ENCODE measurements around the gene GALNT12. TPM values are rescaled to one million over a fixed set of nuclear protein-coding genes. Genes with fewer than 3 reads are reported as not detected.
A peak's percentile ranks its signal among the peaks of the same experiment; 100 is the strongest.

Gene GALNT12
- total RNA-seq, 1 donor from 2014 or later, result 1.4 TPM

- no peak for DNase-seq (ENCODE audit: low spot score)
Measured at GRCh38 chr9:98855592-98855991, 48.1 kb downstream of the GALNT12 start.

GRCh38 chr9:98856982-98857381 is 49.5 kb downstream of the GALNT12 start:
- DNase-seq (ENCODE audit: low spot score), result peak; percentile 1

- DNase-seq (ENCODE audit: low spot score), result peak; percentile 33
Measured at GRCh38 chr9:98859941-98860340, 52.5 kb downstream of the GALNT12 start.

DNA sequence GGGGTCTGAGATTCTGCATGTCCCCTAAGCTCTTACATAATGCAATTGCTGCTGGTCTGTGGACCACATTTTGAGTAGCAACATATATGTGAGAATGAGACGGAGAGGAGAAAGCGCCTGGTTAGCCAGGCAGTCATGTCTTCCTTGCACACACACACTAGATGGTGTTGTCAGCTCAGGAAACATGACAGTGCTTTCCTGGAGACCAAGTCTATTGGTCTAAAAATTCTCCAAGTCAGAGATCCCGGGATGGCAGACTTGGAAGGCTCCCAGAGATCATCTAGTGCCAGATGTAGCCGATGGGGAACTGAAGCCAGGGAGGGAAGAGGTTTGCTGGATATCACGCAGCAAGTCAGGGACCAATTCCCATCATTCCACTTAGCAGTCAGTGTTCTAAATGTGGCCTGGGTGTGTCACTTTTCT is 53.4 kb downstream of the GALNT12 start:
- DNase-seq (ENCODE audit: low spot score), result peak; percentile 89

GRCh38 chr9:98861781-98862504 is 54.5 kb downstream of the GALNT12 start:
- DNase-seq (ENCODE audit: low spot score), result peak; percentile 47

GRCh38 chr9:98862936-98863335 is 55.5 kb downstream of the GALNT12 start:
- DNase-seq (ENCODE audit: low spot score), result peak; percentile 47

DNA sequence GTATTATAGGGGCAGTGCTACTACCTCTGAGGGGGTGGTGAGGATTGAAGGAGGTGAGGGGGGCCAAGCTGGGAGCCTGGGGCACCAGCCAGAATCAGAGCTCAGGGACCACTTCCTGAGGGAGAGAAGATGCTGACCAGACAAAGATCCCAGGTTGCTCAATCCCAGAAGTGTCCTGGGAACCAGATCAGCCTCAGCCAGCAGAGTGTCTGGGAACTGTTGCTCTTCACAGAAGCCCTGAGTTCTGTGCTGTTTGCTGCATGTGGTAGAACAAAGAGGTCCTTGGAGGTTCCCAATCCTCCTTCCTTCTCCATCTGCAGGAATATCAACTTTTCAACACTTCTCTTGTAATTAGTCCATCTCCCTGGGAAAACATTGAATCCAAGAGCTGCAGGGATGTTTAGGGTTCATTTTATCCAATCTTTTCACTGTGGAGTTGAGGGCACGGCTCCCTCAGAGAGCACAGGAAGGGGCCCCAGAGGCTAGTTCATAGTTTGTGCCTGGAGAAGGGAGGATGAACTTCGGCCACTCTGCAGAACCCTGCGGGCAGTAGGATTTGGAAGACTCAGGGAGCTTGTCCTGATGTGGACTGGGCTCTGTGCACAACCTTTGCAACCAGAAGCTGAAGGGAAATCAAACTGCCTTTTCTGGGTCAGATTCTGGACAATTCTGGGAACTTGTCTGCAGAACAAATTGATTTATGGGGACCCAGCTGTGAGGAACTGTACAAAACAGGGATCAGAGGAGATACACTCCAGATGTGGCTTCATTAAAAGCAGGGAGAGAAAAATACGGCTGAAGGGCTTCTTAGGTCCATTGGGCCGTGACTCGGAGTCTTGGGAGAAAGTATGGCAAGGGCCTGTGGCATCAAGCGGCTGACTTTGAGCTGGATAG is 57.1 kb downstream of the GALNT12 start:
- peak; percentile 72 for DNase-seq (ENCODE audit: low spot score)

DNA sequence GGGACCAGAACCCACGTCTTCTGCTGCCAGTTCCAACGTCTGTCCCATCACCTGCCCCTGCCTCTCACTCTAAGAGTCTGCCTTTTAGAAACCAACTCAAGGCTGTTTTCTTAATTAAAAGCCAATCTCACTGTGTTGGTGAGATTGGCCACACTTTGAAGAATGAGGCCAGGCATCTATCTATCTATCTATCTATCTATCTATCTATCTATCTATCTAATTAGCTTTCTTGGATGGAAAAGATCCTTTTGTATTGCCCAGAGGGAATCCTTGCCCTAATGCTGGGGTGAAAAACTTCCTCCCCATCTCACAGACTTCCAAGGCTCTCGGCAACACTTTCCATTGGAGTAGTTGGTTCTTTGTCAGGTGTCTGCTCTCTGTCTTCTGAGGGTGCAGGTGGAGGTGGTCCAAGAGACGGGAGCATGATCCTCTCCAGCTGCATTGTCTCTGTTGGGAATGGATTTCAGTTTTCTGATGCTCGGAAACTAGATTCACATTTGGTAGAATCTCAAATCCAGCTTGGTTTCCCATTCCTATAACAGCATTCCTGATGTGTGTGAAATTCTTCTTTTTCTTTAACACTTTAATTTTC is 57.9 kb downstream of the GALNT12 start:
- peak; percentile 3 for DNase-seq (ENCODE audit: low spot score)

- peak; percentile 57 for DNase-seq (ENCODE audit: low spot score)
Measured at GRCh38 chr9:98866435-98867102, 59.1 kb downstream of the GALNT12 start.

GRCh38 chr9:98867103-98867428 is 59.6 kb downstream of the GALNT12 start:
- no peak for DNase-seq (ENCODE audit: low spot score)

DNA sequence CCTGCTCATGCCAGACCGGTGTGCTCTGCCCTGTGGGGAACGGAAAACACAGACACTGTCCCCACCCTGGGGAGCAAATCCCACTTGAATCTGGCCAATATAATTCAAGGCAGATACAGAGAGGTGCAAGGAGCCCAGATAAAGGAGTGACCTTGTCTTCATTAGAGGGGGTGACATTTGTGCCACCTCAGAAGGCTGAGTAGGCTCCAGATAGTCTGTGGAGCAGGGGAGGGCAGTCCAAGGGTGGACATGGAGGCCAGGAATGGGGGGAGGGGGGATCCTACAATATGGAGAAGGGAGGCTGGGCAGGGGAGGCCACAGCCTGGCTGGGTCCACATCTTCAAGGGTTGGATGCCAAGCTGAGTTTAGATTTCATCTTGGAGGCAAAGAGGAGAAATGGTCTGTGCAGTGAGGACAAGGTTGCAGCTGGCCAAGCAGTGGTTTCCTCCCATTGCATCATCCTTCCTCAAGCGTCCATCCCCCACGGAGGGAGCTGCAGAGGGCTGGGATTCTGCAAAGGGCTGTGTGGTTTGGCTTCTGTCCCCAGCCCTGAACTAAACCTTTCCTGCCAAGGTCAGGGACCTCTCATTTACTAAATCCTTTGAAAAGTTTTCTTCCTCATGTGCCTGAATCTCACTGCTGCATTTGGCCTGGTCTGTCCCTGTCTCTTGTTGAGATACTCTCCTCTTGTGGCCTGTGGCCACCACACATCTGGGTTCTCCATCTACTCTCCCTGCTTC is 60.1 kb downstream of the GALNT12 start:
- DNase-seq (ENCODE audit: low spot score), result peak; percentile 88

DNA sequence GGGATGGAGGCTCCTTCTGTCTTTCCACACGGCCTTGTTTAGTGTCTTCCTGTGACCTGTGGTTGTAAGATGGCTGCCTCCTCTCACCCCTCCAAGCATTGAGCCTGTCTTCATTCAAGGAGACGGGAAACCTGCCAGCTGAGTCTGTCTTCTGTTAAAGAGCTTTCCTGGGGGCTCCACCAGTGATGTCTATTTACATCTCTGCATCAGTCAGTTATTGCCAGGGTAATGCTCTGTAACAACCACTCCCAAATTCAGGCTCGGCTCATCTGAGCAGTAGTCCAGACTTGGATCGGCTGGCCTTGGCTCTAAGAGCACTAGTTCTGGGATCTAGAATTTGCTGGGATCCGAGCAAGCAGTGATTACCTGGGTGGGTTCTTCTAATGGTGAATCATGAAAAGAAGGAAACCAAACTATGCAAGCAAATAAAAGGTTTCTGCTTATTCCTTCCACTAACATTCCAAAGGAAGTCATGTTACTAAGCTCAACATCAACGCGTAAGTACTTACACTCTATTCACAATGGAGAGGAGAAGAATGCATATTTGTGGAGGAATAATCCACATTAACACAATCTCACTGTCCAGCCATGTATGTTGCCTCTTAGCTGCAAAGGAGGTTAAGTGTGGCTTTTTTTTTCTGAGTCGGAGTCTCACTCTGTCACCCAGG is 61.7 kb downstream of the GALNT12 start:
- peak; percentile 18 for DNase-seq (ENCODE audit: low spot score)

DNA sequence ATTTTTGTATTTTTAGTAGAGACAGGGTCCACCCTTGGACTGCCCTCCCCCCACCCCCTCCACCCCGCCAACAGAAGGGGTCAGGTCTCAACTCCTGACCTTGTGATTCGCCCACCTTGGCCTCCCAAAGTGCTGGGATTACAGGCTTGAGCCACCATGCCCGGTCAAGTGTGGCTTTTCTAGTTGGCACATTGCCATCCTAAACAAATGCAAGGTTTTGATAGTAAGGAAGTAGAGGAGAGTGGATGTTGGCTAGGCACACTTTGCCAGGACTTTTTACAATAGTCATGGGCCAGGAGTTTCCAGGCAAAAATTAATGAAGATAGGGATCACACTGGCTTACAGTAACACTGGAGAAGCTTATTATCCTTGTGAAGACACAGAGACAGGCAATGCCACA is 62.4 kb downstream of the GALNT12 start:
- no peak for DNase-seq (ENCODE audit: low spot score)

GRCh38 chr9:98870782-98871557 is 63.5 kb downstream of the GALNT12 start:
- peak; percentile 11 for DNase-seq (ENCODE audit: low spot score)

- DNase-seq (ENCODE audit: low spot score), result peak; percentile 67
Measured at GRCh38 chr9:98871558-98872065, 64.1 kb downstream of the GALNT12 start.

GRCh38 chr9:98873526-98873925 is 66.1 kb downstream of the GALNT12 start:
- DNase-seq (ENCODE audit: low spot score), result no peak

DNA sequence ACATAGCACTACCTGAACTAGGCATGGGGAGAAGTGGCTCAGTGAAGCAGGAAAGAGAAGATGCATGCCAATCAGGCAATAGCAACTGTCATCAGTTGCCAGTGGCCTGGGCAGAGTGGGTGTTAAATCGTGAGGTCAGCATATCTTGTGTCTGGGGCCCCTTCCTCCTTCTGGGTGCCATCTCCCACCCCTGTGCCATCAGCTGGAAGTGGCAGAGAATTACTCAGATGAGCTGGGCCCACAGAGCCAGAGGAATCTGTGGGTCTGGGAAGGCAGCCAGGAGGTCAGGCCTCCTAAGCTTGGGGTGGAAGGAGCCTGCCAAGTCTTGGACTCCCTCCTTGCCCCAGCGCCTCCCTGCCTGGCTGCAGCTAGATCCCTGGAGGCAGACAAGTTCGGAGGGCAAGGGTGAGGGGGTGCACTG is 66.5 kb downstream of the GALNT12 start:
- no peak for DNase-seq (ENCODE audit: low spot score)

DNA sequence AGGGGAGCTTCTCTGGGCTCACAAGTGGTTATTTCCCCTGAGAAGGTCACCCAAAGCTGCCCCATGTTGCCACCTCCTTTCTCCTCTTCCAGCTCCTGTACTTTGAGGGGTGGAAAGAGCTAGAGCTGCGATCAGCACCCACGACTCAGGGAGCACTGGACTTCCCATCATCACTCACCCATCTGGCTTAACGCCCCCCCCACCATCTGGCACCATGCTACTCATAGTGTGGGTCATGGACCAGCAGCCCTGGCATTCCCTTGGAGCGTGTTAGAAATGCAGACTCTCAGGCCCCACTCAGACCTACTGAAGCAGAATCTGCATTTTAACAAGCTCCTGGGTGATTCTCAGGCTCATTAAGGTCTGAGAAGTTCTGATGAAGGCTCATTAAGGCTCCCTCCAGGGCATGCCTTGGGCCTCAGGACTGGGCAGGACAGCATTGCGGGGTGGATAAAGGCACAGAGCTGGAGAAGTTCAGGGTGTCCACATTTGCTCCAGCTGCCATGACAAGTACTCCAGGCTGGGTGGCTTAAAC is 67.3 kb downstream of the GALNT12 start:
- no peak for DNase-seq (ENCODE audit: low spot score)

GRCh38 chr9:98875536-98875935 is 68.1 kb downstream of the GALNT12 start:
- DNase-seq (ENCODE audit: low spot score), result no peak
